ENCODE data around the gene ZNF536. TPM values are rescaled to one million over a fixed set of nuclear protein-coding genes. Genes with fewer than 3 reads are reported as not detected.

The ZNF536 gene
- total and polyA plus RNA-seq, 9 of the 15 experiments (the other 6 are each of a cell fraction or from before 2014, with no cell fraction given), result not detected

GRCh38 chr19:30602661-30603350 is 230.6 kb downstream of the ZNF536 start (continued):
- TF ChIP-seq CHD7 (IDR thresholded peaks at IDR 0.05; ENCODE audit: low read depth, low read length), result no peak
- no peak for TF ChIP-seq BMI1 (IDR thresholded peaks at IDR 0.05; ENCODE audit: low read length)
- TF ChIP-seq BRD9 (IDR thresholded peaks at IDR 0.05; ENCODE audit: low read depth, partially characterized antibody), result no peak
- TF ChIP-seq, protein P1, sequence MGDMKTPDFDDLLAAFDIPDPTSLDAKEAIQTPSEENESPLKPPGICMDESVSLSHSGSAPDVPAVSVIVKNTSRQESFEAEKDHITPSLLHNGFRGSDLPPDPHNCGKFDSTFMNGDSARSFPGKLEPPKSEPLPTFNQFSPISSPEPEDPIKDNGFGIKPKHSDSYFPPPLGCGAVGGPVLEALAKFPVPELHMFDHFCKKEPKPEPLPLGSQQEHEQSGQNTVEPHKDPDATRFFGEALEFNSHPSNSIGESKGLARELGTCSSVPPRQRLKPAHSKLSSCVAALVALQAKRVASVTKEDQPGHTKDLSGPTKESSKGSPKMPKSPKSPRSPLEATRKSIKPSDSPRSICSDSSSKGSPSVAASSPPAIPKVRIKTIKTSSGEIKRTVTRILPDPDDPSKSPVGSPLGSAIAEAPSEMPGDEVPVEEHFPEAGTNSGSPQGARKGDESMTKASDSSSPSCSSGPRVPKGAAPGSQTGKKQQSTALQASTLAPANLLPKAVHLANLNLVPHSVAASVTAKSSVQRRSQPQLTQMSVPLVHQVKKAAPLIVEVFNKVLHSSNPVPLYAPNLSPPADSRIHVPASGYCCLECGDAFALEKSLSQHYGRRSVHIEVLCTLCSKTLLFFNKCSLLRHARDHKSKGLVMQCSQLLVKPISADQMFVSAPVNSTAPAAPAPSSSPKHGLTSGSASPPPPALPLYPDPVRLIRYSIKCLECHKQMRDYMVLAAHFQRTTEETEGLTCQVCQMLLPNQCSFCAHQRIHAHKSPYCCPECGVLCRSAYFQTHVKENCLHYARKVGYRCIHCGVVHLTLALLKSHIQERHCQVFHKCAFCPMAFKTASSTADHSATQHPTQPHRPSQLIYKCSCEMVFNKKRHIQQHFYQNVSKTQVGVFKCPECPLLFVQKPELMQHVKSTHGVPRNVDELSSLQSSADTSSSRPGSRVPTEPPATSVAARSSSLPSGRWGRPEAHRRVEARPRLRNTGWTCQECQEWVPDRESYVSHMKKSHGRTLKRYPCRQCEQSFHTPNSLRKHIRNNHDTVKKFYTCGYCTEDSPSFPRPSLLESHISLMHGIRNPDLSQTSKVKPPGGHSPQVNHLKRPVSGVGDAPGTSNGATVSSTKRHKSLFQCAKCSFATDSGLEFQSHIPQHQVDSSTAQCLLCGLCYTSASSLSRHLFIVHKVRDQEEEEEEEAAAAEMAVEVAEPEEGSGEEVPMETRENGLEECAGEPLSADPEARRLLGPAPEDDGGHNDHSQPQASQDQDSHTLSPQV (IDR thresholded peaks at IDR 0.05), result no peak
- no peak for TF ChIP-seq SMARCC2 (IDR thresholded peaks at IDR 0.05; ENCODE audit: low read depth)
- TF ChIP-seq, protein P2, sequence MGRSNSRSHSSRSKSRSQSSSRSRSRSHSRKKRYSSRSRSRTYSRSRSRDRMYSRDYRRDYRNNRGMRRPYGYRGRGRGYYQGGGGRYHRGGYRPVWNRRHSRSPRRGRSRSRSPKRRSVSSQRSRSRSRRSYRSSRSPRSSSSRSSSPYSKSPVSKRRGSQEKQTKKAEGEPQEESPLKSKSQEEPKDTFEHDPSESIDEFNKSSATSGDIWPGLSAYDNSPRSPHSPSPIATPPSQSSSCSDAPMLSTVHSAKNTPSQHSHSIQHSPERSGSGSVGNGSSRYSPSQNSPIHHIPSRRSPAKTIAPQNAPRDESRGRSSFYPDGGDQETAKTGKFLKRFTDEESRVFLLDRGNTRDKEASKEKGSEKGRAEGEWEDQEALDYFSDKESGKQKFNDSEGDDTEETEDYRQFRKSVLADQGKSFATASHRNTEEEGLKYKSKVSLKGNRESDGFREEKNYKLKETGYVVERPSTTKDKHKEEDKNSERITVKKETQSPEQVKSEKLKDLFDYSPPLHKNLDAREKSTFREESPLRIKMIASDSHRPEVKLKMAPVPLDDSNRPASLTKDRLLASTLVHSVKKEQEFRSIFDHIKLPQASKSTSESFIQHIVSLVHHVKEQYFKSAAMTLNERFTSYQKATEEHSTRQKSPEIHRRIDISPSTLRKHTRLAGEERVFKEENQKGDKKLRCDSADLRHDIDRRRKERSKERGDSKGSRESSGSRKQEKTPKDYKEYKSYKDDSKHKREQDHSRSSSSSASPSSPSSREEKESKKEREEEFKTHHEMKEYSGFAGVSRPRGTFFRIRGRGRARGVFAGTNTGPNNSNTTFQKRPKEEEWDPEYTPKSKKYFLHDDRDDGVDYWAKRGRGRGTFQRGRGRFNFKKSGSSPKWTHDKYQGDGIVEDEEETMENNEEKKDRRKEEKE (IDR thresholded peaks at IDR 0.05; ENCODE audit: borderline replicate concordance in 1 of 2, control insufficient read depth in 1 of 2, low read depth in 2 of 2, low read length in 1 of 2), result no peak
